HG03520 (cell line): ENCODE results near the gene CAMSAP2.

ENCODE experiments used
- ATAC-seq: cut with Tn5 transposase; IDR thresholded peaks from one replicate; pipeline ENCODE4 v1.9.1; 2021; ENCODE audit warnings: mild to moderate bottlenecking, moderate library complexity; ENCODE audit not compliant: unreplicated experiment

The CAMSAP2 gene

GRCh38 chr1:200837931-200838571 is 99.4 kb downstream of the CAMSAP2 start:
- ATAC-seq: no peak

GRCh38 chr1:200838676-200839445 is 100.2 kb downstream of the CAMSAP2 start:
- no peak for ATAC-seq

GRCh38 chr1:200845360-200845759 is 106.7 kb downstream of the CAMSAP2 start:
- ATAC-seq: no peak

GRCh38 chr1:200846398-200846797 is 107.7 kb downstream of the CAMSAP2 start:
- ATAC-seq: no peak

- no peak for ATAC-seq
Measured at GRCh38 chr1:200849430-200849829, 110.7 kb downstream of the CAMSAP2 start.

GRCh38 chr1:200850554-200850953 is 111.9 kb downstream of the CAMSAP2 start:
- ATAC-seq: no peak

- ATAC-seq: no peak
Measured at GRCh38 chr1:200856716-200857357, 118.1 kb downstream of the CAMSAP2 start.

- ATAC-seq: no peak
Measured at GRCh38 chr1:200857804-200858203, 119.1 kb downstream of the CAMSAP2 start.

- ATAC-seq: no peak
Measured at GRCh38 chr1:200861937-200862647, 123.4 kb downstream of the CAMSAP2 start.

GRCh38 chr1:200862713-200863415 is 124.2 kb downstream of the CAMSAP2 start:
- ATAC-seq: no peak

- no peak for ATAC-seq
Measured at GRCh38 chr1:200866116-200866515, 127.4 kb downstream of the CAMSAP2 start.

- ATAC-seq: peak; percentile 90
Measured at GRCh38 chr1:200866521-200866920, 127.8 kb downstream of the CAMSAP2 start.

- ATAC-seq: no peak
Measured at GRCh38 chr1:200867018-200867811, 128.5 kb downstream of the CAMSAP2 start.

- peak; percentile 1 for ATAC-seq
Measured at GRCh38 chr1:200869376-200869752, 130.7 kb downstream of the CAMSAP2 start.

- peak; percentile 24 for ATAC-seq
Measured at GRCh38 chr1:200869753-200870391, 131.2 kb downstream of the CAMSAP2 start.

GRCh38 chr1:200872446-200873115 is 133.9 kb downstream of the CAMSAP2 start, which contains the start of gene GPR25:
TSS of gene GPR25 (plus strand) at chr1:200872981. CDS start at chr1:200873038, 57 bp downstream.
- no peak for ATAC-seq

GRCh38 chr1:200873116-200873670 is 134.5 kb downstream of the CAMSAP2 start:
- no peak for ATAC-seq

- no peak for ATAC-seq
Measured at GRCh38 chr1:200873671-200874397, 135.1 kb downstream of the CAMSAP2 start.
